HEK293 (cell line): ENCODE data around the gene TTC7B.
"Not testable (repeated sequence)": the region's sequence is repeated elsewhere in the genome, so short reads cannot be mapped to it uniquely, and the experiment has no call there.

Experiments used
- CTCF ChIA-PET: fragments of 350-600 bp; formaldehyde crosslinking; extraction: SDS; loops from one replicate; lab custom pipeline; 2021; ENCODE audit warnings: antibody characterized with exemption; lab: Yijun Ruan, JAX
- POLR2A ChIA-PET: fragments of 300-600 bp; formaldehyde crosslinking; extraction: SDS; loops from one replicate; lab custom pipeline; 2020; ENCODE audit warnings: antibody characterized with exemption, inconsistent platforms; lab: Yijun Ruan, JAX
- H3K27ac ChIP-seq: fragments of 200-500 bp; sonication (Bioruptor generic); 2 replicates; pipeline ENCODE4 v1.5.1; 2014; ENCODE audit warnings: low read depth, low read length, control low read depth, inconsistent platforms; ENCODE audit errors: extremely low read depth
- H3K36me3 ChIP-seq, 2 experiments: fragments of 200-500 bp in 1 of 2; sonication (Bioruptor generic) in 1 of 2; 1 replicate in 1 of 2; 2 replicates in 1 of 2; pipeline ENCODE4 v1.5.1; 2014 to 2017; ENCODE audit warnings: inconsistent platforms in 2 of 2, low read length in 2 of 2; ENCODE audit not compliant: control insufficient read depth in 2 of 2, insufficient read depth in 1 of 2
- H3K4me1 ChIP-seq: fragments of 200-500 bp; sonication (Bioruptor generic); 2 replicates; pipeline ENCODE4 v1.5.1; 2014; ENCODE audit warnings: mild to moderate bottlenecking, low read length, inconsistent platforms; ENCODE audit not compliant: control insufficient read depth, insufficient read depth
- H3K4me3 ChIP-seq: 2 replicates; pipeline ENCODE4 v1.5.1; 2011; ENCODE audit warnings: low read depth, mild to moderate bottlenecking, control low read depth, low read length, moderate library complexity
- H3K9me3 ChIP-seq: fragments of 200-500 bp; sonication (Bioruptor generic); 2 replicates; pipeline ENCODE4 v1.5.1; 2014; ENCODE audit warnings: low read depth, low read length, inconsistent platforms; ENCODE audit not compliant: control insufficient read depth, insufficient read depth
- FEZF1 ChIP-seq: fragments of 450-650 bp; formaldehyde crosslinking; IDR thresholded peaks from 2 replicates; pipeline ENCODE4 v1.5.1; 2016; ENCODE audit warnings: missing biosample characterization, missing genetic modification characterization
- GFI1B ChIP-seq: fragments of 450-650 bp; formaldehyde crosslinking; IDR thresholded peaks from 2 replicates; pipeline ENCODE4 v1.5.1; 2016; ENCODE audit warnings: missing biosample characterization, missing genetic modification characterization
- HOXD13 ChIP-seq: sonication (generic); formaldehyde crosslinking; IDR thresholded peaks from 2 replicates; pipeline ENCODE4 v1.8.0; 2022; ENCODE audit warnings: missing genetic modification reagents, borderline replicate concordance
- YY1 ChIP-seq: fragments of 450-650 bp; formaldehyde crosslinking; IDR thresholded peaks from 2 replicates; pipeline ENCODE4 v1.5.1; 2018; ENCODE audit warnings: missing biosample characterization, missing genetic modification characterization
- ZBTB1 ChIP-seq: fragments of 450-650 bp; formaldehyde crosslinking; IDR thresholded peaks from 2 replicates; pipeline ENCODE4 v1.5.1; 2016; ENCODE audit warnings: missing biosample characterization, missing genetic modification characterization
- ZEB2 ChIP-seq: fragments of 450-650 bp; formaldehyde crosslinking; IDR thresholded peaks from 2 replicates; pipeline ENCODE4 v1.5.1; 2016; ENCODE audit warnings: missing biosample characterization, missing genetic modification characterization
- ZFP37 ChIP-seq: fragments of 450-650 bp; formaldehyde crosslinking; IDR thresholded peaks from 2 replicates; pipeline ENCODE4 v1.5.1; 2016; ENCODE audit warnings: missing biosample characterization, missing genetic modification characterization
- ZNF146 ChIP-seq: fragments of 450-650 bp; formaldehyde crosslinking; IDR thresholded peaks from 2 replicates; pipeline ENCODE4 v1.5.1; 2016; ENCODE audit warnings: missing biosample characterization, missing genetic modification characterization
- ZNF155 ChIP-seq: fragments of 450-650 bp; formaldehyde crosslinking; IDR thresholded peaks from 2 replicates; pipeline ENCODE4 v1.5.1; 2016; ENCODE audit warnings: missing biosample characterization, missing genetic modification characterization
- ZNF214 ChIP-seq: fragments of 450-650 bp; formaldehyde crosslinking; IDR thresholded peaks from 2 replicates; pipeline ENCODE4 v1.5.1; 2017; ENCODE audit warnings: missing biosample characterization, mild to moderate bottlenecking, missing genetic modification characterization, borderline replicate concordance
- ZNF37A ChIP-seq: fragments of 450-650 bp; IDR thresholded peaks from 2 replicates; pipeline ENCODE4 v1.5.1; 2018; ENCODE audit warnings: missing biosample characterization, missing genetic modification characterization
- ZNF48 ChIP-seq: fragments of 450-650 bp; formaldehyde crosslinking; IDR thresholded peaks from 2 replicates; pipeline ENCODE4 v1.5.1; 2016; ENCODE audit warnings: missing biosample characterization, missing genetic modification characterization
- ZNF544 ChIP-seq: fragments of 450-650 bp; formaldehyde crosslinking; IDR thresholded peaks from 2 replicates; pipeline ENCODE4 v1.5.0; 2017; ENCODE audit warnings: missing biosample characterization, missing genetic modification characterization
- ZNF555 ChIP-seq: fragments of 450-650 bp; formaldehyde crosslinking; conservative IDR thresholded peaks from 2 replicates; pipeline ENCODE4 v1.5.1; 2017; ENCODE audit warnings: missing biosample characterization, mild to moderate bottlenecking, missing genetic modification characterization, inconsistent platforms
- ZNF561 ChIP-seq: fragments of 450-650 bp; IDR thresholded peaks from 2 replicates; pipeline ENCODE4 v1.5.1; 2018; ENCODE audit warnings: missing biosample characterization, missing genetic modification characterization, borderline replicate concordance
- ZNF664 ChIP-seq: fragments of 450-650 bp; formaldehyde crosslinking; IDR thresholded peaks from 2 replicates; pipeline ENCODE4 v1.5.1; 2016; ENCODE audit warnings: missing biosample characterization, missing genetic modification characterization
- ZNF747 ChIP-seq: fragments of 450-650 bp; formaldehyde crosslinking; IDR thresholded peaks from 2 replicates; pipeline ENCODE4 v1.5.1; 2016; ENCODE audit warnings: missing biosample characterization, missing genetic modification characterization
- ZNF768 ChIP-seq: fragments of 450-650 bp; formaldehyde crosslinking; IDR thresholded peaks from 2 replicates; pipeline ENCODE4 v1.5.1; 2018; ENCODE audit warnings: missing biosample characterization, mild to moderate bottlenecking, missing genetic modification characterization
- TF ChIP-seq, protein P1 (sequence below): fragments of 450-650 bp; formaldehyde crosslinking; IDR thresholded peaks from 2 replicates; pipeline ENCODE4 v1.5.1; 2016; ENCODE audit warnings: missing biosample characterization, missing genetic modification characterization
- TF ChIP-seq, protein P2 (sequence below): fragments of 450-650 bp; formaldehyde crosslinking; IDR thresholded peaks from 2 replicates; pipeline ENCODE4 v1.5.1; 2016; ENCODE audit warnings: missing biosample characterization, missing genetic modification characterization

TTC7B gene

DNA sequence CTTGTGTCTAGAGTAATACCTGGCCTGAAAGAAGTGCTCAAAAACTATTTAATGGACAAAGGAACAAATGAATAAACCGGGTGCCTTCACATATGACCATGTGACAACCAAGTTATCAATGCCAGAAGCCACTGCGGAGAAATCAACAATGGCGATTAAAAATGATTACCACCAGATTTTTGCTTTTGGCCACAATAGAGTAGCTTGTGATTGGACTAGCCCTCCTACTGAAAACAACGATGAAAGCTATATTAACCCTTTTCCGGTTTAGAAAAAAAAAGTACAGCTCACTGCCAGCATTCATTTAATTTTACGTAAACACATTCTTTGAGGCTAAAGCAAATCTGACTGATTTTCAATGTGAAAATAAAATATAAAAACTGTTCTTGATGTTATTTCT is 41.6 kb upstream of the TTC7B start:
- no peaks in the 10 kb centered on the region for H3K9me3 ChIP-seq
- H3K36me3 ChIP-seq, result no peaks in the 10 kb centered on the region; a peak in 1 of 3 replicates
- H3K4me3 ChIP-seq, result no peak overlapping the region
- TF ChIP-seq ZNF555 (no peak), ZNF146 (tag by site-specific recombination) (no peak), ZNF747 (tag by site-specific recombination) (no peak), FEZF1 (tag by site-specific recombination) (no peak), ZBTB1 (tag by site-specific recombination) (no peak), HOXD13 (no peak), ZNF768 (tag by site-specific recombination) (no peak), ZNF155 (tag by site-specific recombination) (no peak), ZNF664 (no peak), GFI1B (tag by site-specific recombination) (no peak), ZNF48 (no peak), ZNF37A (tag by site-specific recombination) (no peak), YY1 (tag by site-specific recombination) (no peak), ZNF544 (no peak), ZEB2 (tag by site-specific recombination) (no peak), ZNF214 (tag by site-specific recombination) (no peak)
- TF ChIP-seq, protein P1, sequence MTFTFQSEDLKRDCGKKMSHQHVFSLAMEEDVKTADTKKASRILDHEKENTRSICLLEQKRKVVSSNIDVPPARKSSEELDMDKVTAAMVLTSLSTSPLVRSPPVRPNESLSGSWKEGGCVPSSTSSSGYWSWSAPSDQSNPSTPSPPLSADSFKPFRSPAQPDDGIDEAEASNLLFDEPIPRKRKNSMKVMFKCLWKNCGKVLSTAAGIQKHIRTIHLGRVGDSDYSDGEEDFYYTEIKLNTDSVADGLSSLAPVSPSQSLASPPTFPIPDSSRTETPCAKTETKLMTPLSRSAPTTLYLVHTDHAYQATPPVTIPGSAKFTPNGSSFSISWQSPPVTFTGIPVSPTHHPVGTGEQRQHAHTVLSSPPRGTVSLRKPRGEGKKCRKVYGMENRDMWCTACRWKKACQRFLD (tag by site-specific recombination), result no peak
- TF ChIP-seq, protein P2, sequence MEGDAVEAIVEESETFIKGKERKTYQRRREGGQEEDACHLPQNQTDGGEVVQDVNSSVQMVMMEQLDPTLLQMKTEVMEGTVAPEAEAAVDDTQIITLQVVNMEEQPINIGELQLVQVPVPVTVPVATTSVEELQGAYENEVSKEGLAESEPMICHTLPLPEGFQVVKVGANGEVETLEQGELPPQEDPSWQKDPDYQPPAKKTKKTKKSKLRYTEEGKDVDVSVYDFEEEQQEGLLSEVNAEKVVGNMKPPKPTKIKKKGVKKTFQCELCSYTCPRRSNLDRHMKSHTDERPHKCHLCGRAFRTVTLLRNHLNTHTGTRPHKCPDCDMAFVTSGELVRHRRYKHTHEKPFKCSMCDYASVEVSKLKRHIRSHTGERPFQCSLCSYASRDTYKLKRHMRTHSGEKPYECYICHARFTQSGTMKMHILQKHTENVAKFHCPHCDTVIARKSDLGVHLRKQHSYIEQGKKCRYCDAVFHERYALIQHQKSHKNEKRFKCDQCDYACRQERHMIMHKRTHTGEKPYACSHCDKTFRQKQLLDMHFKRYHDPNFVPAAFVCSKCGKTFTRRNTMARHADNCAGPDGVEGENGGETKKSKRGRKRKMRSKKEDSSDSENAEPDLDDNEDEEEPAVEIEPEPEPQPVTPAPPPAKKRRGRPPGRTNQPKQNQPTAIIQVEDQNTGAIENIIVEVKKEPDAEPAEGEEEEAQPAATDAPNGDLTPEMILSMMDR (tag by site-specific recombination), result no peak
- POLR2A ChIA-PET, result interaction anchor here (1.0 kb wide), 1 partner anchor 23 kb away, joined by 3 read pairs; no protein-coding TSS in a partner anchor
- no peak overlapping the region for H3K27ac ChIP-seq
- peaks cover 2% of the 10 kb centered on the region; the same call in 1 of the 2 replicates for H3K4me1 ChIP-seq
- CTCF ChIA-PET, result interaction anchor here (0.9 to 1.5 kb wide), 3 partner anchors 9 to 428 kb away, joined by 3 read pairs; no protein-coding TSS in a partner anchor

DNA sequence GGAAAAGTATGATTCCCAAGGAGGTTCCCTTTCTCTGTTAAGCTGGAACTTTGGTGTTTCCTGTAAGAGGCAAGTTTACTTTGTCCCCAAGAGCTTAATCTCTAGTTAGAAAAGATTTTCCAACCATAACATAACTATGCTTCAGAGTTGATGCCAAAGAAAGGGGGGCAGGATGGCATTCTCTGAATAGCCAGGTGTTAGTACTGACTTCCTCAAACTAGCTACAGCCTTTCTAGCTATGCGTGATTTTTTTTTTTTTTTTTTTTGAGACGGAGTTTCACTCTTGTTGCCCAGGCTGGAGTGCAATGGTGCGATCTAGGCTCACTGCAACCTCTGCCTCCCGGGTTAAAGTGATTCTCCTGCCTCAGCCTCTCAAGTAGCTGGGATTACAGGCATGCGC is 39.9 kb upstream of the TTC7B start:
- H3K4me3 ChIP-seq, H3K27ac ChIP-seq, POLR2A ChIA-PET, H3K36me3 ChIP-seq, H3K9me3 ChIP-seq, H3K4me1 ChIP-seq: not testable (repeated sequence)
- CTCF ChIA-PET, result interaction anchor here (0.6 kb wide), 1 partner anchor 47 kb away, joined by 3 read pairs; no protein-coding TSS in a partner anchor

DNA sequence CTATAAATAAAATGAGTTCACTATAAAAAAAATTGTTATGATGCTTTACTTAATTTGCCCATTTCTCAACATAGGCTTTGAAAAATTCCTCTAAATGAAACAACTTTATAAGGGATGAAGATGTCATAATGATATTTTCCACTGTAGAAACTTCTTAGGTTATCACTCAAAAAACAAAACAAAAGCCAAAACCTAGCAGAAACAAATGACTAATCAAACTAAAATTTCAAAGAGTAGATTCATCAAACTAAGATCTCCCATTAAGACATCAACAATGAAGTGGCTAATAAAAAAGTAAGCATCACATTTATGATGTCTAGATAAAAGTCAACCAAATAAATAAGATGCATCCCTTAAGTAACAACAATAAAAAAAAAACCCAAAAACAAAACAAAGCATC is 36.9 kb upstream of the TTC7B start:
- Histone ChIP-seq H3K36me3 (no peaks in the 10 kb centered on the region), H3K4me3 (no peak overlapping the region), H3K9me3 (no peaks in the 10 kb centered on the region), H3K27ac (no peak overlapping the region), H3K4me1 (peaks cover 7% of the 10 kb centered on the region)
- TF ChIP-seq ZNF561 (tag by site-specific recombination) (no peak), ZFP37 (no peak)
- CTCF ChIA-PET, result no interaction called here
- POLR2A ChIA-PET, result no interaction called here
